GM18870 (cell line): ENCODE data around the gene SYN1.

Experiments
- ATAC-seq: cut with Tn5 transposase; IDR thresholded peaks from one replicate; pipeline ENCODE4 v1.9.1; 2021; ENCODE audit warnings: moderate library complexity; ENCODE audit not compliant: unreplicated experiment

SYN1 gene

GRCh38 chrX:47634871-47635575, 15.4 kb upstream of the SYN1 start:
- no peak for ATAC-seq

GRCh38 chrX:47633689-47634590, 14.3 kb upstream of the SYN1 start:
- ATAC-seq, result no peak

GRCh38 chrX:47632666-47633065, 13.0 kb upstream of the SYN1 start:
- no peak for ATAC-seq

- no peak for ATAC-seq
Observed at GRCh38 chrX:47631676-47632075, 12.0 kb upstream of the SYN1 start.

GRCh38 chrX:47629419-47630200, 10.0 kb upstream of the SYN1 start, which contains the start of gene CFP:
Gene CFP (minus strand): TSS chrX:47629930. CDS start chrX:47629844, 86 bp downstream.
- ATAC-seq, result no peak

- ATAC-seq, result no peak
Observed at GRCh38 chrX:47628982-47629381, 9.3 kb upstream of the SYN1 start.

- ATAC-seq, result no peak
Observed at GRCh38 chrX:47625365-47625764, 5.7 kb upstream of the SYN1 start.

GRCh38 chrX:47623540-47624027, 3.9 kb upstream of the SYN1 start:
- no peak for ATAC-seq

GRCh38 chrX:47621851-47622250, 2.2 kb upstream of the SYN1 start:
- no peak for ATAC-seq

- ATAC-seq, result no peak
Observed at GRCh38 chrX:47620303-47620685, 637 bp upstream of the SYN1 start.

- ATAC-seq, result no peak
Observed at GRCh38 chrX:47618923-47619485, 653 bp downstream of the SYN1 start.

GRCh38 chrX:47614618-47615017, 5.0 kb downstream of the SYN1 start:
- no peak for ATAC-seq

- ATAC-seq, result no peak
Observed at GRCh38 chrX:47613082-47613481, 6.6 kb downstream of the SYN1 start.

- no peak for ATAC-seq
Observed at GRCh38 chrX:47612418-47612817, 7.2 kb downstream of the SYN1 start.

- ATAC-seq, result no peak
Observed at GRCh38 chrX:47611926-47612325, 7.7 kb downstream of the SYN1 start.

GRCh38 chrX:47611489-47611888, 8.2 kb downstream of the SYN1 start:
- no peak for ATAC-seq

- ATAC-seq, result no peak
Observed at GRCh38 chrX:47610511-47610910, 9.1 kb downstream of the SYN1 start.

GRCh38 chrX:47608130-47608810, 11.4 kb downstream of the SYN1 start:
- ATAC-seq, result no peak

- no peak for ATAC-seq
Observed at GRCh38 chrX:47607091-47607490, 12.6 kb downstream of the SYN1 start.

- no peak for ATAC-seq
Observed at GRCh38 chrX:47605024-47605423, 14.6 kb downstream of the SYN1 start.
